A172 (cell line): ENCODE data around the gene TIMM44. TPM values are rescaled to one million over a fixed set of nuclear protein-coding genes. Genes with fewer than 3 reads are reported as not detected.

Experiments used
- DNase-seq: peaks from one replicate; pipeline ENCODE4 v3.0.0-alpha.2; 2015; ENCODE audit warnings: low spot score
- total RNA-seq: library from RNA; depleted of rRNA; stranded (reverse); fragments of >200 nt; shearing (Covaris generic); gene quantifications from 2 replicates; pipeline ENCODE4 v1.2.3, GENCODE V29; 2014

The TIMM44 gene
- total RNA-seq, 1 experiment from 2014 or later = 92.0 TPM

- peak; percentile 45 for DNase-seq
These were observed 42.5 kb downstream of the TIMM44 start for GRCh38 chr19:7900931-7901330.

GRCh38 chr19:7900401-7900870, 43.0 kb downstream of the TIMM44 start:
- DNase-seq = no peak

- no peak for DNase-seq
These were observed 43.6 kb downstream of the TIMM44 start for GRCh38 chr19:7899751-7900378.

GRCh38 chr19:7898967-7899366, 44.5 kb downstream of the TIMM44 start:
- no peak for DNase-seq

GRCh38 chr19:7897292-7897691, 46.2 kb downstream of the TIMM44 start:
- DNase-seq = no peak

GRCh38 chr19:7895565-7895964, 47.9 kb downstream of the TIMM44 start:
- no peak for DNase-seq

- no peak for DNase-seq
These were observed 48.7 kb downstream of the TIMM44 start for GRCh38 chr19:7894612-7895309.

GRCh38 chr19:7893362-7894101, 49.9 kb downstream of the TIMM44 start:
- DNase-seq = peak; percentile 82

- DNase-seq = no peak
These were observed 54.6 kb downstream of the TIMM44 start for GRCh38 chr19:7888826-7889217.

- peak; percentile 66 for DNase-seq
These were observed 55.2 kb downstream of the TIMM44 start, which contains the start of gene LRRC8E for GRCh38 chr19:7888145-7888825. Gene LRRC8E, plus strand, starts transcription at chr19:7888510. Its CDS starts 7,094 bp downstream, at chr19:7895604.

- DNase-seq = no peak
These were observed 55.9 kb downstream of the TIMM44 start for GRCh38 chr19:7887408-7888144.

- DNase-seq = no peak
These were observed 57.6 kb downstream of the TIMM44 start for GRCh38 chr19:7885818-7886217.

- DNase-seq = no peak
These were observed 59.5 kb downstream of the TIMM44 start for GRCh38 chr19:7883796-7884570.

GRCh38 chr19:7883105-7883504, 60.4 kb downstream of the TIMM44 start:
- DNase-seq = no peak

- no peak for DNase-seq
These were observed 61.6 kb downstream of the TIMM44 start for GRCh38 chr19:7881910-7882309.

- no peak for DNase-seq
These were observed 63.6 kb downstream of the TIMM44 start for GRCh38 chr19:7879836-7880235.

- no peak for DNase-seq
These were observed 64.2 kb downstream of the TIMM44 start for GRCh38 chr19:7879111-7879807.

- DNase-seq = no peak
These were observed 66.1 kb downstream of the TIMM44 start for GRCh38 chr19:7877249-7877836.
